HepG2 (cell line): ENCODE data around the gene TPGS1. TPM values are rescaled to one million over a fixed set of nuclear protein-coding genes. Genes with fewer than 3 reads are reported as not detected.

Experiments
- AGO2 ChIP-seq: fragments of 200-400 bp; formaldehyde crosslinking; optimal IDR thresholded peaks from 2 replicates; pipeline ENCODE3; 2017; ENCODE audit warnings: mild to moderate bottlenecking, low read depth, low read length, moderate library complexity
- ATRX ChIP-seq: sonication (generic); formaldehyde crosslinking; IDR thresholded peaks from 2 replicates; pipeline ENCODE4 v1.4.0; 2020; ENCODE audit warnings: missing genetic modification reagents, borderline replicate concordance
- CBX2 ChIP-seq, 2 experiments: fragments of 200-600 bp in 1 of 2; sonication (generic); formaldehyde crosslinking in 1 of 2; IDR thresholded peaks; 2 replicates each; pipeline versions ENCODE4 v1.7.0 to v1.8.1; 2018 to 2022; ENCODE audit warnings: low read depth in 2 of 2, low read length in 1 of 2, mild to moderate bottlenecking in 1 of 2, missing genetic modification reagents in 1 of 2
- DMAP1 ChIP-seq: IDR thresholded peaks from 2 replicates; pipeline ENCODE4 v1.6.1; 2016
- JDP2 ChIP-seq: sonication (generic); formaldehyde crosslinking; IDR thresholded peaks from 2 replicates; pipeline ENCODE4 v1.8.1; 2022; ENCODE audit warnings: missing genetic modification reagents, borderline replicate concordance
- MBD4 ChIP-seq: IDR thresholded peaks from 2 replicates; pipeline ENCODE4 v1.6.1; 2012; ENCODE audit warnings: low read length, inconsistent platforms, borderline replicate concordance
- MEF2D ChIP-seq: sonication (generic); formaldehyde crosslinking; IDR thresholded peaks from 2 replicates; pipeline ENCODE4 v1.5.1; 2020; ENCODE audit warnings: mild to moderate bottlenecking, missing genetic modification reagents
- NBN ChIP-seq: fragments of 450-650 bp; conservative IDR thresholded peaks from 2 replicates; pipeline ENCODE4 v1.6.1; 2017
- NCOA2 ChIP-seq: sonication (generic); formaldehyde crosslinking; IDR thresholded peaks from 2 replicates; pipeline ENCODE4 v1.8.0; 2022; ENCODE audit warnings: inconsistent platforms
- ZBTB1 ChIP-seq: sonication (generic); formaldehyde crosslinking; IDR thresholded peaks from 2 replicates; pipeline ENCODE4 v1.4.0; 2020; ENCODE audit warnings: missing genetic modification reagents, borderline replicate concordance
- ZBTB42 ChIP-seq: sonication (generic); formaldehyde crosslinking; IDR thresholded peaks from 2 replicates; pipeline ENCODE4 v1.5.0; 2020; ENCODE audit warnings: mild to moderate bottlenecking, missing genetic modification reagents
- ZC3H13 ChIP-seq: sonication (generic); formaldehyde crosslinking; IDR thresholded peaks from 2 replicates; pipeline ENCODE4 v1.8.1; 2023; ENCODE audit warnings: mild to moderate bottlenecking, missing genetic modification reagents, moderate library complexity
- ZNF136 ChIP-seq: sonication (generic); formaldehyde crosslinking; IDR thresholded peaks from 2 replicates; pipeline ENCODE4 v1.8.1; 2022; ENCODE audit warnings: low read depth, mild to moderate bottlenecking, moderate library complexity, missing genetic modification reagents
- ZNF678 ChIP-seq: sonication (generic); formaldehyde crosslinking; IDR thresholded peaks from 2 replicates; pipeline ENCODE4 v1.4.0; 2020; ENCODE audit warnings: mild to moderate bottlenecking, missing genetic modification reagents
- ZSCAN25 ChIP-seq: sonication (generic); formaldehyde crosslinking; IDR thresholded peaks from 2 replicates; pipeline ENCODE4 v1.8.0; 2022; ENCODE audit warnings: mild to moderate bottlenecking, missing genetic modification reagents
- polyA plus RNA-seq, 8 experiments: library from polyadenylated mRNA; depleted of rRNA in 3 of 8; stranded (reverse) in 7 of 8; unstranded in 1 of 8; fragments of >200 nt; fragmentation: Illumina TruSeq in 4 of 8; extraction: Trizol in 4 of 8; gene quantifications; 2 replicates each; pipeline versions ENCODE4 v1.2.1 to v1.2.3, GENCODE V29; 2011 to 2016; ENCODE audit warnings: low read depth in 4 of 8, missing spikeins in 1 of 8, mixed read lengths in 1 of 8; ENCODE audit not compliant: insufficient read depth in 1 of 8
- total RNA-seq, 5 experiments: library from RNA; depleted of rRNA; stranded (reverse); fragments of >200 nt; fragmentation: Illumina TruSeq; extraction: Trizol; gene quantifications; 2 replicates each; pipeline ENCODE4 v1.2.3, GENCODE V29; 2016; ENCODE audit warnings: low read depth in 1 of 5
- TF ChIP-seq, protein P1 (sequence below): sonication (generic); formaldehyde crosslinking; IDR thresholded peaks from 2 replicates; pipeline ENCODE4 v1.4.0; 2020; ENCODE audit warnings: missing genetic modification reagents, borderline replicate concordance
- TF ChIP-seq, protein P2 (sequence below): sonication (generic); formaldehyde crosslinking; IDR thresholded peaks from 2 replicates; pipeline ENCODE4 v1.9.0; 2022; ENCODE audit warnings: missing genetic modification reagents, mild to moderate bottlenecking, borderline replicate concordance
- TF ChIP-seq, protein P3 (sequence below): sonication (generic); formaldehyde crosslinking; IDR thresholded peaks from 2 replicates; pipeline ENCODE4 v1.5.0; 2020; ENCODE audit warnings: mild to moderate bottlenecking, missing genetic modification reagents

The TPGS1 gene
- total and polyA plus RNA-seq, 2 of the 13 experiments (the other 11 are each of a cell fraction or from before 2014, with no cell fraction given): 1.1 to 6.2 TPM

DNA sequence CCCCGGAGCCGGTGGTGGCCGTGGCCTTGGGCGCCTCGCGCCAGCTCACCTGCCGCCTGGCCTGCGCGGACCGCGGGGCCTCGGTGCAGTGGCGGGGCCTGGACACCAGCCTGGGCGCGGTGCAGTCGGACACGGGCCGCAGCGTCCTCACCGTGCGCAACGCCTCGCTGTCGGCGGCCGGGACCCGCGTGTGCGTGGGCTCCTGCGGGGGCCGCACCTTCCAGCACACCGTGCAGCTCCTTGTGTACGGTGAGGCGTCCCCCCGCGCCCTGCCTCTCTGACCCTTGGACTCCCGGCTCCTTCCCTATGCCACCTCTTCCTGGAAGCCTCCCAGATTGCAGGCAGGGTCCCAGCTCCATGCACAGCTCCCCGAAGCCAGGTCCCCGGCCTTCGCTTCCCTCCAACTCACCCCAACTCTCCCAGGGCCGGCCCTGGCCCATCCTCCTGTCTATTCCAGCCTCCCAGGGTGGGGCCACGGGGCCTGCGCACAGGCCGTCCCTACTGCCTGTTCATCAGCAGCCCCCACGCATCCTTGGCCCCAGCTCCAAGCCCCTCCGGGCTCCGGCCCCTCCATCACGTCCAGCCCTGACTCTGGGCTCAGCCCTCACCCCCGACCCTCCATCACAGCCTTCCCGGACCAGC, 9.3 kb upstream of the TPGS1 start (continued):
- TF ChIP-seq, protein P1, sequence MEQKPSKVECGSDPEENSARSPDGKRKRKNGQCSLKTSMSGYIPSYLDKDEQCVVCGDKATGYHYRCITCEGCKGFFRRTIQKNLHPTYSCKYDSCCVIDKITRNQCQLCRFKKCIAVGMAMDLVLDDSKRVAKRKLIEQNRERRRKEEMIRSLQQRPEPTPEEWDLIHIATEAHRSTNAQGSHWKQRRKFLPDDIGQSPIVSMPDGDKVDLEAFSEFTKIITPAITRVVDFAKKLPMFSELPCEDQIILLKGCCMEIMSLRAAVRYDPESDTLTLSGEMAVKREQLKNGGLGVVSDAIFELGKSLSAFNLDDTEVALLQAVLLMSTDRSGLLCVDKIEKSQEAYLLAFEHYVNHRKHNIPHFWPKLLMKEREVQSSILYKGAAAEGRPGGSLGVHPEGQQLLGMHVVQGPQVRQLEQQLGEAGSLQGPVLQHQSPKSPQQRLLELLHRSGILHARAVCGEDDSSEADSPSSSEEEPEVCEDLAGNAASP: no peak
- TF ChIP-seq ZC3H13 (CRISPR knock-in tag) (no peak), MBD4 (no peak), CBX2 (IDR thresholded peaks at IDR 0.05; ENCODE audit: low read depth, low read length) (no peak), CBX2 (CRISPR knock-in tag; IDR thresholded peaks at IDR 0.05; ENCODE audit: low read depth) (no peak; the same call in 1 of the 2 replicates), ZSCAN25 (CRISPR knock-in tag) (no peak), ATRX (CRISPR knock-in tag) (no peak), ZNF678 (CRISPR knock-in tag) (no peak), DMAP1 (no peak), NBN (no peak), MEF2D (0 out of 2 replicates have a peak, but pooled peaks have one; percentile 21), NCOA2 (CRISPR knock-in tag) (no peak), ZBTB1 (CRISPR knock-in tag) (no peak), AGO2 (no peak), JDP2 (CRISPR knock-in tag) (no peak), ZBTB42 (CRISPR knock-in tag) (peak; percentile 23; the same call in 1 of the 2 replicates), ZNF136 (no peak)
- TF ChIP-seq, protein P2, sequence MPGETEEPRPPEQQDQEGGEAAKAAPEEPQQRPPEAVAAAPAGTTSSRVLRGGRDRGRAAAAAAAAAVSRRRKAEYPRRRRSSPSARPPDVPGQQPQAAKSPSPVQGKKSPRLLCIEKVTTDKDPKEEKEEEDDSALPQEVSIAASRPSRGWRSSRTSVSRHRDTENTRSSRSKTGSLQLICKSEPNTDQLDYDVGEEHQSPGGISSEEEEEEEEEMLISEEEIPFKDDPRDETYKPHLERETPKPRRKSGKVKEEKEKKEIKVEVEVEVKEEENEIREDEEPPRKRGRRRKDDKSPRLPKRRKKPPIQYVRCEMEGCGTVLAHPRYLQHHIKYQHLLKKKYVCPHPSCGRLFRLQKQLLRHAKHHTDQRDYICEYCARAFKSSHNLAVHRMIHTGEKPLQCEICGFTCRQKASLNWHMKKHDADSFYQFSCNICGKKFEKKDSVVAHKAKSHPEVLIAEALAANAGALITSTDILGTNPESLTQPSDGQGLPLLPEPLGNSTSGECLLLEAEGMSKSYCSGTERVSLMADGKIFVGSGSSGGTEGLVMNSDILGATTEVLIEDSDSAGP (CRISPR knock-in tag): 0 out of 2 replicates have a peak, but pooled peaks have one; percentile 17
- TF ChIP-seq, protein P3, sequence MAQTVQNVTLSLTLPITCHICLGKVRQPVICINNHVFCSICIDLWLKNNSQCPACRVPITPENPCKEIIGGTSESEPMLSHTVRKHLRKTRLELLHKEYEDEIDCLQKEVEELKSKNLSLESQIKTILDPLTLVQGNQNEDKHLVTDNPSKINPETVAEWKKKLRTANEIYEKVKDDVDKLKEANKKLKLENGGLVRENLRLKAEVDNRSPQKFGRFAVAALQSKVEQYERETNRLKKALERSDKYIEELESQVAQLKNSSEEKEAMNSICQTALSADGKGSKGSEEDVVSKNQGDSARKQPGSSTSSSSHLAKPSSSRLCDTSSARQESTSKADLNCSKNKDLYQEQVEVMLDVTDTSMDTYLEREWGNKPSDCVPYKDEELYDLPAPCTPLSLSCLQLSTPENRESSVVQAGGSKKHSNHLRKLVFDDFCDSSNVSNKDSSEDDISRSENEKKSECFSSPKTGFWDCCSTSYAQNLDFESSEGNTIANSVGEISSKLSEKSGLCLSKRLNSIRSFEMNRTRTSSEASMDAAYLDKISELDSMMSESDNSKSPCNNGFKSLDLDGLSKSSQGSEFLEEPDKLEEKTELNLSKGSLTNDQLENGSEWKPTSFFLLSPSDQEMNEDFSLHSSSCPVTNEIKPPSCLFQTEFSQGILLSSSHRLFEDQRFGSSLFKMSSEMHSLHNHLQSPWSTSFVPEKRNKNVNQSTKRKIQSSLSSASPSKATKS (CRISPR knock-in tag): no peak
